ENCODE measurements around the gene VSTM2B. TPM values are rescaled to one million over a fixed set of nuclear protein-coding genes. Genes with fewer than 3 reads are reported as not detected.

VSTM2B gene
- total and polyA plus RNA-seq, 11 donors = not detected

DNA sequence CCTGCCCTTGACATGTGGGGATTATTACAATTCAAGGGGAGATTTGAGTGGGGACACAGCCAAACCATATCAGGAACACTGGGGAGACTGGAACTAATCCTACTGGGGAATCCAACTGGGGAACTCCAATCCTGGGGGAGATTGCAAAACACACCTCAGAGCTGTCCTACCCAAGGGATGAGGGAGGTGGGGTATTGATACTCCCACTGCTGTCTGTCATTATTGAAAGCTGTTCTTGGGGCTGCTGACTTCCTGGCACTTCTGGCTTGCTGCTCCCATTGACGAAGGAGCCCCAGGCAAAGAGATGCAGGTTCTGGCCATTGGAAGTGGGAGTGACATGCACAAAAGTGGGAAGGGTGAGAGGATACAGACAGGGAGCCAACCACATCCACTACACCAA is 55.6 kb downstream of the VSTM2B start:
- Histone ChIP-seq H3K36me3 (no peaks in the 10 kb centered on the region), H3K9me3 (peaks cover 0 to 5% (median 0%) of the 10 kb centered on the region in 12 donors), H3K27ac (no peak overlapping the region), H3K27me3 (peaks cover 0 to 37% (median 5%) of the 10 kb centered on the region in 9 donors), H3K4me3 (no peak overlapping the region), H3K4me1 (no peaks in the 10 kb centered on the region)
- 0 to 38% (median 23%) methylated on average over 1 of the region's 1 CpG for WGBS, 4 donors
- ATAC-seq = no peak
- no peak for TF ChIP-seq POLR2A (IDR thresholded peaks at IDR 0.05)
- TF ChIP-seq CTCF (IDR thresholded peaks at IDR 0.05) = no peak
- intact Hi-C loops (cut with DNase I) = no loop called here
- DNase-seq = no peak

GRCh38 chr19:29583196-29583999 is 57.6 kb downstream of the VSTM2B start:
- ATAC-seq = no peak
- WGBS, 4 donors = 28 to 45% (median 38%) methylated on average over 1 of the region's 1 CpG
- H3K9me3 ChIP-seq = peaks cover 0 to 5% (median 0%) of the 10 kb centered on the region in 12 donors
- H3K27me3 ChIP-seq = peaks cover 0 to 41% (median 2%) of the 10 kb centered on the region in 9 donors
- no peak for DNase-seq
- no peaks in the 10 kb centered on the region for H3K4me1 ChIP-seq
- H3K27ac ChIP-seq = no peak overlapping the region
- no peak for TF ChIP-seq CTCF (IDR thresholded peaks at IDR 0.05)
- no peak for TF ChIP-seq POLR2A (IDR thresholded peaks at IDR 0.05)
- H3K36me3 ChIP-seq = no peaks in the 10 kb centered on the region
- intact Hi-C loops (cut with DNase I) = no loop called here
- H3K4me3 ChIP-seq = no peak overlapping the region

- TF ChIP-seq POLR2A (IDR thresholded peaks at IDR 0.05) = no peak
- TF ChIP-seq CTCF (IDR thresholded peaks at IDR 0.05) = no peak
- H3K4me1 ChIP-seq = no peaks in the 10 kb centered on the region
- intact Hi-C loops (cut with DNase I) = no loop called here
- peaks cover 0 to 46% (median 7%) of the 10 kb centered on the region in 9 donors for H3K27me3 ChIP-seq
- 36 to 66% (median 57%) methylated on average over 2 of the region's 2 CpGs for WGBS, 4 donors
- no peak overlapping the region for H3K4me3 ChIP-seq
- H3K36me3 ChIP-seq = no peaks in the 10 kb centered on the region
- no peak for DNase-seq
- H3K9me3 ChIP-seq = peaks cover 0 to 2% (median 0%) of the 10 kb centered on the region in 12 donors
- no peak for ATAC-seq
- no peak overlapping the region for H3K27ac ChIP-seq
Measured at GRCh38 chr19:29586401-29586800, 60.6 kb downstream of the VSTM2B start.

DNA sequence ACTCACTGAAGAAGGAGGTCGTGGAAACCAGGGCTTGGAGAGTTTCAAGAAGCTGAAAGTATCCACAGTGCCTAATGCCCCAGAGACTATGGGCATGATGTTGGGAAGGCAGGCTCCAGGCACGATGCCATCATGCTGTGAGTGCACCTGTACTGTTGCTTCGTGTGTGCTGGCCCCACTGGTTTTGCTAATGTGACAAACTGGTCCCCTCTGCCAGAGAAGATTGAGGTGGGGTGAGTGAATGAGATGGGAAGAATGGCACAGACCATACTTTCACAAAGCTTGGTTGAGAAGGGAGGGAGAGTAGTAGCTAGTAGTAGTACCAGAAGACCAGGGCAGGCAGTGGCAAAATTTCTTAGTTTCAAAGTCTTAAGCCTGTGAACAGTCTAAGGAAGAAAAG is 61.3 kb downstream of the VSTM2B start:
- 58 to 67% (median 65%) methylated on average over 3 of the region's 3 CpGs for WGBS, 4 donors
- Histone ChIP-seq H3K36me3 (no peaks in the 10 kb centered on the region), H3K4me3 (no peak overlapping the region), H3K9me3 (no peaks in the 10 kb centered on the region), H3K27ac (no peak overlapping the region), H3K4me1 (no peaks in the 10 kb centered on the region), H3K27me3 (peaks cover 0 to 53% (median 9%) of the 10 kb centered on the region in 9 donors)
- TF ChIP-seq POLR2A (IDR thresholded peaks at IDR 0.05) (no peak), CTCF (IDR thresholded peaks at IDR 0.05) (no peak)
- DNase-seq (no peak), ATAC-seq (no peak)
- intact Hi-C loops (cut with DNase I) = no loop called here

Measured in heart left ventricle (tissue), 16 donors.